KMS-11 (cell line): ENCODE data around the gene SPDL1.

Experiments used
- H2AFZ ChIP-seq: fragments of 200-600 bp; sonication (generic); 2 replicates; pipeline ENCODE4 v1.6.1; 2016; ENCODE audit warnings: antibody characterized with exemption, mixed run types, low read depth
- H3K27ac ChIP-seq: fragments of 200-600 bp; sonication (generic); 2 replicates; pipeline ENCODE4 v1.6.1; 2016; ENCODE audit warnings: mild to moderate bottlenecking, mixed run types
- H3K27me3 ChIP-seq: fragments of 200-600 bp; sonication (generic); 2 replicates; pipeline ENCODE4 v1.6.1; 2017; ENCODE audit warnings: mild to moderate bottlenecking, low read depth, mixed run types, moderate library complexity; ENCODE audit not compliant: insufficient read depth
- H3K36me3 ChIP-seq: fragments of 200-600 bp; sonication (generic); 2 replicates; pipeline ENCODE4 v1.6.1; 2017; ENCODE audit warnings: mild to moderate bottlenecking, mixed run types; ENCODE audit not compliant: insufficient read depth
- H3K4me1 ChIP-seq: fragments of 200-600 bp; sonication (generic); 2 replicates; pipeline ENCODE4 v1.6.1; 2016; ENCODE audit warnings: mild to moderate bottlenecking, low read depth, mixed run types; ENCODE audit not compliant: poor library complexity, severe bottlenecking
- H3K4me2 ChIP-seq: fragments of 200-600 bp; sonication (generic); 2 replicates; pipeline ENCODE4 v1.7.0; 2016; ENCODE audit warnings: mild to moderate bottlenecking, mixed run types
- H3K4me3 ChIP-seq: fragments of 200-600 bp; sonication (generic); IDR thresholded peaks from 2 replicates; pipeline ENCODE4 v1.6.1; 2017; ENCODE audit warnings: low read depth, low read length, mixed read lengths; ENCODE audit not compliant: insufficient read depth
- H3K79me2 ChIP-seq: fragments of 200-600 bp; sonication (generic); 2 replicates; pipeline ENCODE4 v1.6.1; 2016; ENCODE audit warnings: low read depth, mixed run types; ENCODE audit not compliant: insufficient read depth
- H3K9ac ChIP-seq: fragments of 200-600 bp; sonication (generic); 2 replicates; pipeline ENCODE4 v1.6.1; 2016; ENCODE audit warnings: mild to moderate bottlenecking, mixed run types
- H4K20me1 ChIP-seq: fragments of 200-600 bp; sonication (generic); 2 replicates; pipeline ENCODE4 v1.6.1; 2016; ENCODE audit warnings: mild to moderate bottlenecking, mixed run types; ENCODE audit not compliant: insufficient read depth
- TF ChIP-seq, protein P1 (sequence below): fragments of 200-600 bp; sonication (generic); conservative IDR thresholded peaks from 2 replicates; pipeline ENCODE4 v1.6.1; 2017; ENCODE audit warnings: low read depth, mild to moderate bottlenecking, antibody characterized with exemption, low read length, moderate library complexity, mixed read lengths

SPDL1 gene

DNA sequence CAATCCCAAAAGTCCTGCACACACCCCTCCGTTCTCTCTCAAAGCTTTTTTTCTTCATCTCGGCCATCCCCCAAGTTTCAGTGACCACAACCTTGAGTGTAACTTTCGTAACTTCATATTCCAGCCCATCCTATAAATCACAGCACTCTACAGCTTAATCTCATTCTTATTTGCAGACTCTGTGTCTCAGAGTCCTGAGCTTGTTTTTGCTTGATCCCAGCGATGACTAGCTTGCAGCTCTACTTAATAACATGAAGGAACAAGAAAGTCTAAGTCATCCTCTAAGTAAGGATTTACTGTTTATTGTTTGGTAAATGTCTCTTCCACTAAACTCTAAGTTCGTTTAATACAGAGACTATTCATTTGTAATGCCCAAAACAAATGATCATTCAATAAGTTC, 2.6 kb upstream of the SPDL1 start:
- no peak overlapping the region for H3K27ac ChIP-seq

DNA sequence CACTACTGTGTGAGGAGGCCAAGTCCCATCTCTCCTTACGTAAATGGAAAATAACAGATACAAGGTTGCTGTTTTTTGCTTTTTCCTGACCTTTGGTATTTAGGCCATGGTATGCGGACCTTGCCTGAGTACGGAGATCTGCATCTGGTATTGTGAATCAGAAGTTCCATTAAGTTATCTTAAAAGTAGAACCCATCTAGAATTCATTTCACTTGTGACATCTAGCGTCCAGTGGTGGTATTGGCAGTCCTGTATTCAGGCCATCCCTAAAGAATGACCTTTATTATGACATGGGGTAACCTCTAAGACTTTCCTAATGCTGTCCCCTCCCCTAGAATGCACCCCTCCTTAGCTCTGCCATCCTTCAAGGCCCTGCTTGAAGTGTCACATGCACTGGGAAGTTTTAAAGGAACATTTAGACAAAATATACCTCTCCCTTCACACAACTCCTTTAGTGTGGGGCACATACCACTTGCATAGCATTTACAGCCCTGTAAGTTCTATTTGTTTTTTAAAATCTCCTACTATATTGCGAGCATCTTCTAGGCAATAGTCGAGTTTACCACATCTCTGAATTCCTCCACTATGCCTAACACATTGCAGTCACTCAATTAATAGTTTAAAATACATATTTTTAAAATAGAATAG, 1.9 kb upstream of the SPDL1 start:
- H3K9ac ChIP-seq: no peak overlapping the region
- H4K20me1 ChIP-seq: no peaks in the 10 kb centered on the region
- peaks cover 21% of the 10 kb centered on the region; the same call in 1 of the 2 replicates for H3K79me2 ChIP-seq
- H3K4me3 ChIP-seq: no peak overlapping the region
- TF ChIP-seq, protein P1, sequence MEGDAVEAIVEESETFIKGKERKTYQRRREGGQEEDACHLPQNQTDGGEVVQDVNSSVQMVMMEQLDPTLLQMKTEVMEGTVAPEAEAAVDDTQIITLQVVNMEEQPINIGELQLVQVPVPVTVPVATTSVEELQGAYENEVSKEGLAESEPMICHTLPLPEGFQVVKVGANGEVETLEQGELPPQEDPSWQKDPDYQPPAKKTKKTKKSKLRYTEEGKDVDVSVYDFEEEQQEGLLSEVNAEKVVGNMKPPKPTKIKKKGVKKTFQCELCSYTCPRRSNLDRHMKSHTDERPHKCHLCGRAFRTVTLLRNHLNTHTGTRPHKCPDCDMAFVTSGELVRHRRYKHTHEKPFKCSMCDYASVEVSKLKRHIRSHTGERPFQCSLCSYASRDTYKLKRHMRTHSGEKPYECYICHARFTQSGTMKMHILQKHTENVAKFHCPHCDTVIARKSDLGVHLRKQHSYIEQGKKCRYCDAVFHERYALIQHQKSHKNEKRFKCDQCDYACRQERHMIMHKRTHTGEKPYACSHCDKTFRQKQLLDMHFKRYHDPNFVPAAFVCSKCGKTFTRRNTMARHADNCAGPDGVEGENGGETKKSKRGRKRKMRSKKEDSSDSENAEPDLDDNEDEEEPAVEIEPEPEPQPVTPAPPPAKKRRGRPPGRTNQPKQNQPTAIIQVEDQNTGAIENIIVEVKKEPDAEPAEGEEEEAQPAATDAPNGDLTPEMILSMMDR: peak; percentile 70
- H3K4me2 ChIP-seq: no peak overlapping the region
- H3K27ac ChIP-seq: no peak overlapping the region
- no peak overlapping the region for H2AFZ ChIP-seq
- no peaks in the 10 kb centered on the region for H3K4me1 ChIP-seq
- H3K36me3 ChIP-seq: no peaks in the 10 kb centered on the region
- no peaks in the 10 kb centered on the region for H3K27me3 ChIP-seq

More for the DNA sequence above, 2.6 kb upstream of the SPDL1 start:
- Histone ChIP-seq H3K27me3 (no peaks in the 10 kb centered on the region), H2AFZ (no peak overlapping the region), H3K36me3 (no peaks in the 10 kb centered on the region), H3K79me2 (peaks cover 21% of the 10 kb centered on the region; the same call in 1 of the 2 replicates), H3K4me3 (no peak overlapping the region), H4K20me1 (no peaks in the 10 kb centered on the region), H3K4me1 (no peaks in the 10 kb centered on the region), H3K4me2 (no peak overlapping the region), H3K9ac (no peak overlapping the region)
- TF ChIP-seq, protein P1: no peak

DNA sequence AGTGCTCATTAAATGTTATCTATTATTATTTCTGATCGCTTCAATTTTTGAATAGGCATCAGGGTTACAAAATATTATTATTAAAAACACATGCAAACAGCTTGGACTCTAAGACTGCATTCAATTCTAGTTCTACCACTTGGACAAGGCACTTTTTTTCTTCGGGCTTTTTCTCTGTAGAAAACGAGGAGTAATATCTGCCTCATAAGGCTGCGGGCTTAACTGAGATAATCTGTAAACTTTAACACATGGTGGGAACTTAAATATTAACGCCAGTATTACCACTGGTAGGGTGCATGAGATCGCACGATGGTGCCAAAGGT, 511 bp upstream of the SPDL1 start:
- peak overlapping the region; percentile 71 for H2AFZ ChIP-seq
- no peak overlapping the region for H3K27ac ChIP-seq
- H4K20me1 ChIP-seq: no peaks in the 10 kb centered on the region
- 0 out of 2 replicates have a peak overlapping the region, but pooled peaks have one; percentile 86 for H3K9ac ChIP-seq
- peak overlapping the region; percentile 76 for H3K4me2 ChIP-seq
- no peak overlapping the region for H3K4me3 ChIP-seq
- TF ChIP-seq, protein P1: no peak
- no peaks in the 10 kb centered on the region for H3K36me3 ChIP-seq
- peaks cover 21% of the 10 kb centered on the region; the same call in 1 of the 2 replicates for H3K79me2 ChIP-seq
- no peaks in the 10 kb centered on the region for H3K4me1 ChIP-seq
- H3K27me3 ChIP-seq: no peaks in the 10 kb centered on the region

DNA sequence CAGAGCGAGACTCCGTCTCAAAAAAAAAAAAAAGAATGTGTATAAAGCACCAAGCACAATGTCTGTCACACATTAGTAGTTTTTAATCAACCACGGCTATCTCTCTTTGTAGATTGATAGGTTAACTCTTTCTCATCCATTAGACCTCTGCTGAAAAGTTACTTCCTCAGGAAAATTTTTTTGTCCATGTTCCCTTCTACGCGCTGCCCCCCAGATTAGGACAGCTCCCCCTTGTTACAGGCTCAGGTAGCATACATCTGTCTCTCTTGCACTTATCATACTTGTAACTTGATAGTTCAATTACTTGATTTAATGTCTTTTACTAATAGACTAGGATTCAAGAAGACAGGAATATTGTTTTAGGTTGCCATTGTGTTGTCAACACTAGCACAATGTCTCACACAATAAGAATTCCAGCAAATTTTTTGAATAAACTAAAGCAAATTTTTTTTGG, 1.5 kb downstream of the SPDL1 start:
- Histone ChIP-seq H4K20me1 (no peaks in the 10 kb centered on the region), H2AFZ (no peak overlapping the region), H3K79me2 (peaks cover 21% of the 10 kb centered on the region; the same call in 1 of the 2 replicates), H3K27me3 (no peaks in the 10 kb centered on the region), H3K4me1 (no peaks in the 10 kb centered on the region), H3K9ac (no peak overlapping the region), H3K4me2 (no peak overlapping the region), H3K27ac (no peak overlapping the region), H3K4me3 (no peak overlapping the region), H3K36me3 (no peaks in the 10 kb centered on the region)
- TF ChIP-seq, protein P1: no peak
